CD8-positive, alpha-beta memory T cell (primary cell): ENCODE results near the gene VPS11. TPM values are rescaled to one million over a fixed set of nuclear protein-coding genes. Genes with fewer than 3 reads are reported as not detected.
A peak's percentile ranks its signal among the peaks of the same experiment; 100 is the strongest.
"Not testable (repeated sequence)": the region's sequence is repeated elsewhere in the genome, so short reads cannot be mapped to it uniquely, and the experiment has no call there.

Experiments
- CTCF ChIA-PET: fragments of 350-600 bp; sonication (Branson Sonifier 250); formaldehyde crosslinking; loops from one replicate; lab custom pipeline; 2021; ENCODE audit warnings: antibody characterized with exemption; lab: Charles Lee
- POLR2A ChIA-PET: fragments of 350-600 bp; sonication (Branson Sonifier 250); formaldehyde crosslinking; loops from one replicate; lab custom pipeline; 2021; ENCODE audit warnings: antibody characterized with exemption; lab: Charles Lee
- DNase-seq, 5 donors: peaks; one replicate each; pipeline versions ENCODE4 v3.0.0 to v3.0.0-alpha.2; 2020 to 2022; ENCODE audit warnings: mixed read lengths in 1 of 5
- H3K27ac ChIP-seq: one replicate; pipeline ENCODE4 v1.7.0; 2013; ENCODE audit warnings: low read depth, mild to moderate bottlenecking, low read length, moderate library complexity
- H3K27me3 ChIP-seq: 2 replicates; pipeline ENCODE4 v1.7.0; 2013; ENCODE audit warnings: low read length, mild to moderate bottlenecking; ENCODE audit not compliant: insufficient read depth, poor library complexity, severe bottlenecking
- H3K36me3 ChIP-seq: 2 replicates; pipeline ENCODE4 v1.7.0; 2013; ENCODE audit warnings: mild to moderate bottlenecking, low read length, moderate library complexity; ENCODE audit not compliant: insufficient read depth
- H3K4me1 ChIP-seq: 2 replicates; pipeline ENCODE4 v1.7.0; 2013; ENCODE audit warnings: mild to moderate bottlenecking, low read length, moderate library complexity; ENCODE audit not compliant: insufficient read depth
- H3K4me3 ChIP-seq: 2 replicates; pipeline ENCODE4 v1.7.0; 2013; ENCODE audit warnings: mild to moderate bottlenecking, low read length
- H3K9me3 ChIP-seq: 2 replicates; pipeline ENCODE4 v1.7.0; 2013; ENCODE audit warnings: mild to moderate bottlenecking, low read length
- H3K27ac Mint-ChIP-seq, 8 donors: one replicate each; pipeline ENCODE4 v1.8.0; 2020 to 2021; ENCODE audit warnings: mixed read lengths in 8 of 8, mild to moderate bottlenecking in 6 of 8, inconsistent platforms in 3 of 8, moderate library complexity in 3 of 8
- H3K27me3 Mint-ChIP-seq, 2 donors: one replicate each; pipeline ENCODE4 v1.8.0; 2020 to 2021; ENCODE audit warnings: mixed read lengths in 2 of 2, mild to moderate bottlenecking in 1 of 2, moderate library complexity in 1 of 2
- H3K36me3 Mint-ChIP-seq, 3 donors: one replicate each; pipeline ENCODE4 v1.8.0; 2020 to 2021; ENCODE audit warnings: mixed read lengths in 3 of 3, inconsistent platforms in 1 of 3, mild to moderate bottlenecking in 1 of 3
- H3K4me1 Mint-ChIP-seq, 3 donors: one replicate each; pipeline ENCODE4 v1.8.0; 2020 to 2021; ENCODE audit warnings: mixed read lengths in 3 of 3, inconsistent platforms in 1 of 3, mild to moderate bottlenecking in 1 of 3
- H3K4me3 Mint-ChIP-seq, 7 donors: one replicate each; pipeline ENCODE4 v1.8.0; 2020 to 2021; ENCODE audit warnings: mixed read lengths in 7 of 7, mild to moderate bottlenecking in 6 of 7, moderate library complexity in 4 of 7, inconsistent platforms in 2 of 7
- H3K9me3 Mint-ChIP-seq, 5 donors: one replicate each; pipeline ENCODE4 v1.8.0; 2020 to 2022; ENCODE audit warnings: mixed read lengths in 5 of 5, mild to moderate bottlenecking in 3 of 5, moderate library complexity in 2 of 5, inconsistent platforms in 1 of 5
- polyA plus RNA-seq: library from polyadenylated mRNA; unstranded; fragments of 300-500 nt; fragmentation: Illumina TruSeq; gene quantifications from one replicate; pipeline ENCODE4 v1.2.3, GENCODE V29; 2021
- total RNA-seq, 2 experiments: library from RNA; stranded (reverse); gene quantifications; one replicate each; pipeline ENCODE4 v1.2.3, GENCODE V29; 2021

The VPS11 gene
- total and polyA plus RNA-seq, 3 experiments from 2014 or later, result 25.3 to 51.5 (median 26.0) TPM

GRCh38 chr11:119029340-119030028 is 38.1 kb upstream of the VPS11 start:
- ChIA-PET CTCF (interaction anchor here (1.2 kb wide), 2 partner anchors 11 to 32 kb away, joined by 3 read pairs; partner anchors contain the start of genes CENATAC and RPS25), POLR2A (interaction anchor here (1.9 kb wide), 1 partner anchor 10 kb away, joined by 10 read pairs; the partner anchor contains the start of genes RPS25 and TRAPPC4)
- Mint-ChIP-seq H3K4me3 (peak overlapping the region; percentile 82 to 96 (median 90)), H3K4me1 (peaks cover 18 to 26% (median 21%) of the 10 kb centered on the region in 3 donors), H3K9me3 (no peaks in the 10 kb centered on the region), H3K27me3 (no peaks in the 10 kb centered on the region), H3K27ac (peak overlapping the region; percentile 45 to 97 (median 90)), H3K36me3 (peaks cover 0 to 23% (median 5%) of the 10 kb centered on the region in 3 donors)
- Histone ChIP-seq H3K9me3 (no peaks in the 10 kb centered on the region), H3K27me3 (no peaks in the 10 kb centered on the region), H3K27ac (peak overlapping the region; percentile 75), H3K36me3 (peaks cover 5% of the 10 kb centered on the region), H3K4me1 (peaks cover 17% of the 10 kb centered on the region), H3K4me3 (peak overlapping the region; percentile 85)
- DNase-seq, result no peak

GRCh38 chr11:119030029-119030328 is 37.6 kb upstream of the VPS11 start:
- peaks cover 2% of the 10 kb centered on the region for H3K36me3 ChIP-seq
- H3K27me3 ChIP-seq, result no peaks in the 10 kb centered on the region
- H3K9me3 Mint-ChIP-seq, result no peaks in the 10 kb centered on the region
- peak in 2 of 5 donors; percentile 4 to 22 for DNase-seq
- H3K27ac Mint-ChIP-seq, result peak overlapping the region; percentile 45 to 97 (median 91)
- H3K4me3 ChIP-seq, result peak overlapping the region; percentile 85
- H3K4me1 ChIP-seq, result peaks cover 14% of the 10 kb centered on the region
- peaks cover 14 to 24% (median 21%) of the 10 kb centered on the region in 3 donors for H3K4me1 Mint-ChIP-seq
- H3K4me3 Mint-ChIP-seq, result peak overlapping the region; percentile 82 to 96 (median 90)
- ChIA-PET CTCF (interaction anchor here (0.9 to 1.2 kb wide), 2 partner anchors 9 to 32 kb away, joined by 3 to 4 read pairs; partner anchors contain the start of gene CENATAC), POLR2A (interaction anchor here (0.7 to 1.9 kb wide), 2 partner anchors 11 to 14 kb away, joined by 3 to 10 read pairs; partner anchors contain the start of genes RPS25 and TRAPPC4)
- H3K27ac ChIP-seq, result peak overlapping the region; percentile 75
- no peaks in the 10 kb centered on the region for H3K27me3 Mint-ChIP-seq
- no peaks in the 10 kb centered on the region for H3K9me3 ChIP-seq
- H3K36me3 Mint-ChIP-seq, result peaks cover 0 to 18% (median 4%) of the 10 kb centered on the region in 3 donors

- Mint-ChIP-seq H3K27me3 (no peaks in the 10 kb centered on the region), H3K27ac (peak within 1 kb of the TSS; percentile 72 to 97 (median 92)), H3K9me3 (no peaks in the 10 kb centered on the region), H3K4me3 (peak within 1 kb of the TSS; percentile 82 to 96 (median 90)), H3K4me1 (peaks cover 11 to 24% (median 19%) of the 10 kb centered on the region in 3 donors), H3K36me3 (peaks cover 0 to 13% (median 1%) of the 10 kb centered on the region in 3 donors)
- no peaks in the 10 kb centered on the region for H3K27me3 ChIP-seq
- POLR2A ChIA-PET, result interaction anchor here (0.6 to 1.9 kb wide), 3 partner anchors 11 to 25 kb away, joined by 3 to 10 read pairs (median 3); partner anchors contain the start of genes RPS25 and TRAPPC4
- CTCF ChIA-PET, result interaction anchor here (0.9 to 1.5 kb wide), 6 partner anchors 9 to 49 kb away, joined by 3 to 6 read pairs (median 3); partner anchors contain the start of genes CENATAC and VPS11
- DNase-seq, result peak; percentile 98 to 99 (median 98)
- H3K36me3 ChIP-seq, result no peaks in the 10 kb centered on the region
- H3K4me3 ChIP-seq, result peak within 1 kb of the TSS; percentile 85
- H3K4me1 ChIP-seq, result peaks cover 12% of the 10 kb centered on the region
- peak within 1 kb of the TSS; percentile 75 for H3K27ac ChIP-seq
- H3K9me3 ChIP-seq, result no peaks in the 10 kb centered on the region
These were observed 37.1 kb upstream of the VPS11 start, which contains the start of gene SLC37A4 for GRCh38 chr11:119030329-119031047. TSS of gene SLC37A4 (minus strand) at chr11:119030877.

GRCh38 chr11:119031912-119032280 is 35.7 kb upstream of the VPS11 start:
- Mint-ChIP-seq H3K36me3 (peaks cover 0 to 3% (median 0%) of the 10 kb centered on the region in 3 donors), H3K27ac (peak overlapping the region in 1 of 8 donors; percentile 89), H3K4me3 (peak overlapping the region in 1 of 7 donors; percentile 36), H3K4me1 (peaks cover 9 to 24% (median 18%) of the 10 kb centered on the region in 3 donors), H3K9me3 (no peaks in the 10 kb centered on the region), H3K27me3 (no peaks in the 10 kb centered on the region)
- Histone ChIP-seq H3K36me3 (no peaks in the 10 kb centered on the region), H3K9me3 (no peaks in the 10 kb centered on the region), H3K4me1 (peaks cover 12% of the 10 kb centered on the region), H3K27ac (no peak overlapping the region), H3K4me3 (no peak overlapping the region), H3K27me3 (no peaks in the 10 kb centered on the region)
- CTCF ChIA-PET, result interaction anchor here (1.0 to 1.5 kb wide), 7 partner anchors 10 to 137 kb away, joined by 3 to 8 read pairs (median 3); partner anchors contain the start of genes NLRX1, RPS25 and TRAPPC4
- POLR2A ChIA-PET, result interaction anchor here (0.8 kb wide), 1 partner anchor 14 kb away, joined by 4 read pairs; the partner anchor contains the start of genes RPS25 and TRAPPC4
- DNase-seq, result no peak

- H3K4me1 Mint-ChIP-seq, result peaks cover 9 to 21% (median 15%) of the 10 kb centered on the region in 3 donors
- H3K36me3 Mint-ChIP-seq, H3K27ac ChIP-seq, H3K27me3 Mint-ChIP-seq, DNase-seq, H3K9me3 Mint-ChIP-seq, H3K9me3 ChIP-seq, H3K4me3 Mint-ChIP-seq, H3K27ac Mint-ChIP-seq, H3K27me3 ChIP-seq, H3K4me3 ChIP-seq, H3K36me3 ChIP-seq: not testable (repeated sequence)
- CTCF ChIA-PET, result interaction anchor here (0.8 to 1.1 kb wide), 3 partner anchors 19 to 173 kb away, joined by 3 to 4 read pairs (median 3); partner anchors contain the start of genes CBL and HYOU1
- POLR2A ChIA-PET, result interaction anchor here (0.7 kb wide), 2 partner anchors 91 to 547 kb away, joined by 4 to 6 read pairs; no protein-coding TSS in a partner anchor
- H3K4me1 ChIP-seq, result peaks cover 12% of the 10 kb centered on the region
These were observed 34.2 kb upstream of the VPS11 start for GRCh38 chr11:119033421-119033820.

GRCh38 chr11:119034813-119035212 is 32.8 kb upstream of the VPS11 start:
- Histone ChIP-seq H3K27ac (no peak overlapping the region), H3K27me3 (no peaks in the 10 kb centered on the region), H3K4me1 (peaks cover 3% of the 10 kb centered on the region), H3K9me3 (no peaks in the 10 kb centered on the region), H3K4me3 (no peak overlapping the region), H3K36me3 (no peaks in the 10 kb centered on the region)
- Mint-ChIP-seq H3K27ac (no peak overlapping the region), H3K36me3 (no peaks in the 10 kb centered on the region), H3K4me1 (peaks cover 2 to 8% (median 4%) of the 10 kb centered on the region in 3 donors), H3K27me3 (peaks cover 0 to 3% of the 10 kb centered on the region in 2 donors), H3K4me3 (no peak overlapping the region), H3K9me3 (no peaks in the 10 kb centered on the region)
- ChIA-PET CTCF (interaction anchor here (1.1 kb wide), 1 partner anchor 20 kb away, joined by 4 read pairs; no protein-coding TSS in a partner anchor), POLR2A (no interaction called here)
- DNase-seq, result no peak

GRCh38 chr11:119038884-119039283 is 28.7 kb upstream of the VPS11 start:
- Histone ChIP-seq H3K36me3 (no peaks in the 10 kb centered on the region), H3K4me1 (no peaks in the 10 kb centered on the region), H3K27me3 (no peaks in the 10 kb centered on the region), H3K4me3 (no peak overlapping the region), H3K9me3 (no peaks in the 10 kb centered on the region), H3K27ac (no peak overlapping the region)
- Mint-ChIP-seq H3K4me1 (no peaks in the 10 kb centered on the region), H3K27me3 (peaks cover 0 to 3% of the 10 kb centered on the region in 2 donors), H3K36me3 (no peaks in the 10 kb centered on the region), H3K27ac (peak overlapping the region in 1 of 8 donors; percentile 4), H3K9me3 (no peaks in the 10 kb centered on the region), H3K4me3 (peak overlapping the region in 1 of 7 donors; percentile 37)
- DNase-seq, result no peak
- POLR2A ChIA-PET, result interaction anchor here (1.4 kb wide), 1 partner anchor 18 kb away, joined by 4 read pairs; the partner anchor contains the start of gene HYOU1
- CTCF ChIA-PET, result no interaction called here
